AG08395 (cell line): ENCODE measurements around the gene GRB7.

Experiments
- DNase-seq: peaks from one replicate; pipeline ENCODE4 v3.0.0; 2012; ENCODE audit warnings: mixed read lengths, low spot score

Gene GRB7

GRCh38 chr17:39772987-39773934 lies 35.5 kb downstream of the GRB7 start:
- no peak for DNase-seq

- no peak for DNase-seq
Observed at GRCh38 chr17:39774047-39774446, 36.3 kb downstream of the GRB7 start.

GRCh38 chr17:39775031-39775430 lies 37.3 kb downstream of the GRB7 start:
- DNase-seq: no peak

- no peak for DNase-seq
Observed at GRCh38 chr17:39776252-39776651, 38.5 kb downstream of the GRB7 start.

- no peak for DNase-seq
Observed at GRCh38 chr17:39777534-39778365, 40.0 kb downstream of the GRB7 start.

GRCh38 chr17:39781031-39781860 lies 43.5 kb downstream of the GRB7 start:
- no peak for DNase-seq

GRCh38 chr17:39781861-39782213 lies 44.1 kb downstream of the GRB7 start:
- DNase-seq: no peak

- DNase-seq: no peak
Observed at GRCh38 chr17:39782481-39782880, 44.7 kb downstream of the GRB7 start.

- DNase-seq: no peak
Observed at GRCh38 chr17:39782980-39783379, 45.2 kb downstream of the GRB7 start.

- no peak for DNase-seq
Observed at GRCh38 chr17:39787041-39787440, 49.3 kb downstream of the GRB7 start.

- DNase-seq: no peak
Observed at GRCh38 chr17:39787743-39788484, 50.2 kb downstream of the GRB7 start.

- DNase-seq: no peak
Observed at GRCh38 chr17:39791111-39791992, 53.6 kb downstream of the GRB7 start.

- DNase-seq: no peak
Observed at GRCh38 chr17:39792526-39793221, 54.9 kb downstream of the GRB7 start.

- DNase-seq: no peak
Observed at GRCh38 chr17:39793301-39793872, 55.6 kb downstream of the GRB7 start.

- no peak for DNase-seq
Observed at GRCh38 chr17:39794249-39794970, 56.7 kb downstream of the GRB7 start.
